ENCODE results near the gene RUNX2.

GRCh38 chr6:45447716-45448115, 119.6 kb downstream of the RUNX2 start:
- TF ChIP-seq CTCF (IDR thresholded peaks at IDR 0.05 in 4 of 5, conservative IDR thresholded peaks at IDR 0.05 in 1 of 5) (no peak), POLR2A (IDR thresholded peaks at IDR 0.05) (no peak)

Data from gastrocnemius medialis (tissue), 4 donors.